HEK293 (cell line): Measurements from ENCODE around the gene CCDC28B.

Experiments used
- CTCF ChIA-PET: fragments of 350-600 bp; formaldehyde crosslinking; extraction: SDS; loops from one replicate; lab custom pipeline; 2021; ENCODE audit warnings: antibody characterized with exemption; lab: Yijun Ruan, JAX
- POLR2A ChIA-PET: fragments of 300-600 bp; formaldehyde crosslinking; extraction: SDS; loops from one replicate; lab custom pipeline; 2020; ENCODE audit warnings: antibody characterized with exemption, inconsistent platforms; lab: Yijun Ruan, JAX
- H3K27ac ChIP-seq: fragments of 200-500 bp; sonication (Bioruptor generic); 2 replicates; pipeline ENCODE4 v1.5.1; 2014; ENCODE audit warnings: low read depth, low read length, control low read depth, inconsistent platforms; ENCODE audit errors: extremely low read depth
- H3K36me3 ChIP-seq, 2 experiments: fragments of 200-500 bp in 1 of 2; sonication (Bioruptor generic) in 1 of 2; 1 replicate in 1 of 2; 2 replicates in 1 of 2; pipeline ENCODE4 v1.5.1; 2014 to 2017; ENCODE audit warnings: inconsistent platforms in 2 of 2, low read length in 2 of 2; ENCODE audit not compliant: control insufficient read depth in 2 of 2, insufficient read depth in 1 of 2
- H3K4me1 ChIP-seq: fragments of 200-500 bp; sonication (Bioruptor generic); 2 replicates; pipeline ENCODE4 v1.5.1; 2014; ENCODE audit warnings: mild to moderate bottlenecking, low read length, inconsistent platforms; ENCODE audit not compliant: control insufficient read depth, insufficient read depth
- H3K4me3 ChIP-seq: 2 replicates; pipeline ENCODE4 v1.5.1; 2011; ENCODE audit warnings: low read depth, mild to moderate bottlenecking, control low read depth, low read length, moderate library complexity
- H3K9me3 ChIP-seq: fragments of 200-500 bp; sonication (Bioruptor generic); 2 replicates; pipeline ENCODE4 v1.5.1; 2014; ENCODE audit warnings: low read depth, low read length, inconsistent platforms; ENCODE audit not compliant: control insufficient read depth, insufficient read depth
- EGR2 ChIP-seq: fragments of 450-650 bp; formaldehyde crosslinking; IDR thresholded peaks from 2 replicates; pipeline ENCODE4 v1.5.1; 2016; ENCODE audit warnings: low read depth, missing biosample characterization, missing genetic modification characterization
- GLIS2 ChIP-seq: fragments of 450-650 bp; formaldehyde crosslinking; IDR thresholded peaks from 2 replicates; pipeline ENCODE4 v1.5.1; 2016; ENCODE audit warnings: missing biosample characterization, missing genetic modification characterization
- HOXD13 ChIP-seq: sonication (generic); formaldehyde crosslinking; IDR thresholded peaks from 2 replicates; pipeline ENCODE4 v1.8.0; 2022; ENCODE audit warnings: missing genetic modification reagents, borderline replicate concordance
- SCRT1 ChIP-seq: fragments of 450-650 bp; formaldehyde crosslinking; IDR thresholded peaks from 2 replicates; pipeline ENCODE4 v1.5.1; 2016; ENCODE audit warnings: missing biosample characterization, missing genetic modification characterization, borderline replicate concordance
- SCRT2 ChIP-seq: fragments of 450-650 bp; formaldehyde crosslinking; IDR thresholded peaks from 2 replicates; pipeline ENCODE4 v1.5.1; 2016; ENCODE audit warnings: missing biosample characterization, missing genetic modification characterization
- SP7 ChIP-seq: fragments of 450-650 bp; formaldehyde crosslinking; IDR thresholded peaks from 2 replicates; pipeline ENCODE4 v1.5.1; 2016; ENCODE audit warnings: missing biosample characterization, missing genetic modification characterization
- ZBTB17 ChIP-seq: fragments of 450-650 bp; formaldehyde crosslinking; IDR thresholded peaks from 2 replicates; pipeline ENCODE4 v1.5.1; 2016; ENCODE audit warnings: missing biosample characterization, missing genetic modification characterization
- ZFHX2 ChIP-seq: fragments of 450-650 bp; formaldehyde crosslinking; conservative IDR thresholded peaks from 2 replicates; pipeline ENCODE4 v1.5.1; 2016; ENCODE audit warnings: missing biosample characterization, missing genetic modification characterization
- ZNF132 ChIP-seq: fragments of 450-650 bp; formaldehyde crosslinking; IDR thresholded peaks from 2 replicates; pipeline ENCODE4 v1.5.1; 2017; ENCODE audit warnings: missing biosample characterization, missing genetic modification characterization, borderline replicate concordance
- ZNF292 ChIP-seq: fragments of 450-650 bp; formaldehyde crosslinking; IDR thresholded peaks from 2 replicates; pipeline ENCODE4 v1.5.1; 2016; ENCODE audit warnings: low read depth, missing biosample characterization, missing genetic modification characterization, borderline replicate concordance
- ZNF366 ChIP-seq: fragments of 450-650 bp; formaldehyde crosslinking; conservative IDR thresholded peaks from 2 replicates; pipeline ENCODE4 v1.5.1; 2016; ENCODE audit warnings: missing biosample characterization, missing genetic modification characterization
- ZNF529 ChIP-seq: fragments of 450-650 bp; formaldehyde crosslinking; IDR thresholded peaks from 2 replicates; pipeline ENCODE4 v1.5.1; 2017; ENCODE audit warnings: missing genetic modification characterization, missing biosample characterization; ENCODE audit not compliant: insufficient replicate concordance
- ZNF544 ChIP-seq: fragments of 450-650 bp; formaldehyde crosslinking; IDR thresholded peaks from 2 replicates; pipeline ENCODE4 v1.5.0; 2017; ENCODE audit warnings: missing biosample characterization, missing genetic modification characterization
- ZNF639 ChIP-seq: fragments of 450-650 bp; formaldehyde crosslinking; IDR thresholded peaks from 2 replicates; pipeline ENCODE4 v1.5.1; 2016; ENCODE audit warnings: missing biosample characterization, missing genetic modification characterization
- ZNF660 ChIP-seq: fragments of 450-650 bp; IDR thresholded peaks from 2 replicates; pipeline ENCODE4 v1.5.1; 2018; ENCODE audit warnings: missing biosample characterization, mild to moderate bottlenecking, missing genetic modification characterization
- ZNF792 ChIP-seq: fragments of 450-650 bp; formaldehyde crosslinking; IDR thresholded peaks from 2 replicates; pipeline ENCODE4 v1.5.1; 2016; ENCODE audit warnings: missing biosample characterization, missing genetic modification characterization
- ZNF837 ChIP-seq: fragments of 450-650 bp; formaldehyde crosslinking; IDR thresholded peaks from 2 replicates; pipeline ENCODE4 v1.5.1; 2016; ENCODE audit warnings: missing biosample characterization, missing genetic modification characterization

Gene CCDC28B

GRCh38 chr1:32186491-32186890 lies 13.9 kb upstream of the CCDC28B start:
- POLR2A ChIA-PET: no interaction called here
- no peaks in the 10 kb centered on the region for H3K9me3 ChIP-seq
- TF ChIP-seq ZBTB17 (tag by site-specific recombination) (peak; percentile 73), HOXD13 (CRISPR knock-in tag) (no peak)
- TF ChIP-seq, all 188 proteins: peak for 1
- CTCF ChIA-PET: interaction anchor here (0.6 kb wide), 1 partner anchor 103 kb away, joined by 3 read pairs; no protein-coding TSS in a partner anchor
- peaks cover 78 to 91% of the 10 kb centered on the region in 2 experiments for H3K36me3 ChIP-seq
- H3K4me3 ChIP-seq: no peak overlapping the region
- no peaks in the 10 kb centered on the region for H3K4me1 ChIP-seq
- peak overlapping the region; percentile 24; the same call in 1 of the 2 replicates for H3K27ac ChIP-seq

GRCh38 chr1:32187850-32188249 lies 12.5 kb upstream of the CCDC28B start:
- no peak for TF ChIP-seq ZBTB17 (tag by site-specific recombination)
- TF ChIP-seq ZNF792 (tag by site-specific recombination): no peak
- no peak for TF ChIP-seq ZNF837
- no peak for TF ChIP-seq ZNF132 (tag by site-specific recombination)
- TF ChIP-seq ZFHX2 (tag by site-specific recombination): no peak
- no peak for TF ChIP-seq SP7
- no peak for TF ChIP-seq ZNF544
- TF ChIP-seq ZNF529 (tag by site-specific recombination): no peak
- TF ChIP-seq ZNF660 (tag by site-specific recombination): no peak
- no peak for TF ChIP-seq ZNF639 (tag by site-specific recombination)
- no peak for TF ChIP-seq ZNF366 (tag by site-specific recombination)
- Histone ChIP-seq H3K36me3 (peaks cover 78 to 91% of the 10 kb centered on the region in 2 experiments), H3K9me3 (no peaks in the 10 kb centered on the region), H3K27ac (no peak overlapping the region), H3K4me3 (no peak overlapping the region), H3K4me1 (no peaks in the 10 kb centered on the region)
- CTCF ChIA-PET: no interaction called here
- POLR2A ChIA-PET: interaction anchor here (1.4 to 1.6 kb wide), 2 partner anchors 8 kb away, joined by 5 to 6 read pairs; partner anchors contain the start of gene TXLNA

GRCh38 chr1:32192220-32192948 lies 8.0 kb upstream of the CCDC28B start:
- ChIA-PET CTCF (interaction anchor here (0.6 kb wide), 1 partner anchor 217 kb away, joined by 3 read pairs; no protein-coding TSS in a partner anchor), POLR2A (interaction anchor here (1.6 to 2.8 kb wide), 2 partner anchors 10 to 13 kb away, joined by 5 to 15 read pairs; partner anchors contain the start of gene TXLNA)
- H3K36me3 ChIP-seq: peaks cover 49 to 100% of the 10 kb centered on the region in 2 experiments
- no peak overlapping the region for H3K4me3 ChIP-seq
- H3K9me3 ChIP-seq: no peaks in the 10 kb centered on the region
- H3K27ac ChIP-seq: no peak overlapping the region
- no peaks in the 10 kb centered on the region for H3K4me1 ChIP-seq
- TF ChIP-seq GLIS2 (tag by site-specific recombination) (no peak), SCRT2 (tag by site-specific recombination) (peak; percentile 94), ZNF292 (tag by site-specific recombination) (no peak), SCRT1 (tag by site-specific recombination) (peak; percentile 78; the same call in 1 of the 2 replicates), EGR2 (tag by site-specific recombination) (no peak)
